ENCODE measurements around the gene ZC3H7A. TPM values are rescaled to one million over a fixed set of nuclear protein-coding genes. Genes with fewer than 3 reads are reported as not detected.

The ZC3H7A gene
- total and polyA plus RNA-seq, 2 of the 13 experiments (the other 11 are each of a cell fraction or from before 2014, with no cell fraction given): 29.2 to 36.8 TPM

- TF ChIP-seq ARID4A (CRISPR knock-in tag; IDR thresholded peaks at IDR 0.05; ENCODE audit: borderline replicate concordance) (peak; percentile 93), THAP7 (CRISPR knock-in tag; IDR thresholded peaks at IDR 0.05) (peak; percentile 89), PTBP1 (IDR thresholded peaks at IDR 0.05; ENCODE audit: low read depth, low read length, poor library complexity, severe bottlenecking) (peak; percentile 20), BRF2 (CRISPR knock-in tag; IDR thresholded peaks at IDR 0.05) (peak; percentile 92; the same call in 1 of the 2 replicates), ZNF276 (CRISPR knock-in tag; IDR thresholded peaks at IDR 0.05; ENCODE audit: low read depth) (peak; percentile 70; the same call in 1 of the 2 replicates), SYNCRIP (IDR thresholded peaks at IDR 0.05; ENCODE audit: insufficient read depth, low read depth, low read length) (no peak), ZNF432 (CRISPR knock-in tag; IDR thresholded peaks at IDR 0.05; ENCODE audit: borderline replicate concordance) (no peak), HNRNPL (IDR thresholded peaks at IDR 0.05; ENCODE audit: low read depth, low read length) (peak; percentile 60), HNRNPUL1 (IDR thresholded peaks at IDR 0.05; ENCODE audit: low read depth, low read length) (no peak; the same call in 1 of the 2 replicates), ZNF431 (CRISPR knock-in tag; IDR thresholded peaks at IDR 0.05; ENCODE audit: borderline replicate concordance, low read depth) (peak; percentile 95; the same call in 1 of the 2 replicates), ZNF891 (CRISPR knock-in tag; IDR thresholded peaks at IDR 0.05) (peak; percentile 53; the same call in 1 of the 2 replicates), GPN1 (CRISPR knock-in tag; IDR thresholded peaks at IDR 0.05; ENCODE audit: borderline replicate concordance) (no peak), PRDM15 (CRISPR knock-in tag; IDR thresholded peaks at IDR 0.05) (no peak)
Measured at GRCh38 chr16:11742536-11743307, 54.3 kb downstream of the ZC3H7A start, which contains the start of gene TXNDC11 (continued).

All from HepG2 (cell line).